GM21526 (cell line): ENCODE results near the gene CACNB2.
A peak's percentile ranks its signal among the peaks of the same experiment; 100 is the strongest.

Experiments
- ATAC-seq: cut with Tn5 transposase; IDR thresholded peaks from one replicate; pipeline ENCODE4 v1.9.1; 2021; ENCODE audit warnings: moderate library complexity; ENCODE audit not compliant: unreplicated experiment, low FRiP score

Gene CACNB2

GRCh38 chr10:18483516-18484186 lies 343.4 kb downstream of the CACNB2 start:
- ATAC-seq: no peak

DNA sequence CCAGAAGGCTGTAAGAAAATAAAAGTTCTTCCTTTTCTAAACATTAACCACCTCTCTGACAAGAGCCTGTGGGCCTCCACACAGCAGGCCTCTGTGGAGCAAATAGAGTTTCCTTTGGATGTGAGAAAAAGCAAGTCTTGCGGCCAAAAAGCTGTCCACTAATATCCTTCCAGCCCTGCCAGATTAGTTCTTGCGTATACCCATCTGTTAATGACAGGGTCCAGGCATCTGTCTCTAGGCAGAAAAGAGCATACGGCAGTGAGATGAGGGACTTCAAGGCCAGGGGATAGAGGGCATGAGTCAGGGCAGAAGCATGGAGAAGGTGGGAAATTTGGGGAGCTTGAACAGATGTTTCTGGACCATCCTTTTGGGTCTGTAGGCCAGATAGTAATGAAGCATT lies 346.2 kb downstream of the CACNB2 start:
- no peak for ATAC-seq

DNA sequence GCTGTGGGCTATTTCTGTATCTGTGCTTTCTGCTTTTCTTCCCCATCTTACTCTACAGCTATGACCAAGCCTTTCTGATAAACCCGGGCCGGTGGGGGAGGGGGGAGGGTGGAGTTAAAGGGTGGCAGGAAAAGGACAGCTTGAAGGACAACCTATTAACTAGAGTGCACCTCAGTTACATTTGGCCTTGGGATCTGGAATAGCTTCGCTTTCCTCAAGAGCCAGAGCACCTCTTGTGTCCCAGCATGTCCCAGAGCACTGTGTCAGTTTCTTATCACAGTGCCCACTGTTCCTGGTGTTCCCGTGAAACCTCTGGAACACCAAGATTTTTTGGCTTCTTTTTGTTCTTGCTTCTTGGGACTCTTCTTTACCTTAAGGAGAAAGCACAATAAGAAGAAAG lies 350.5 kb downstream of the CACNB2 start:
- ATAC-seq: no peak

GRCh38 chr10:18497806-18498369 lies 357.7 kb downstream of the CACNB2 start:
- ATAC-seq: no peak

DNA sequence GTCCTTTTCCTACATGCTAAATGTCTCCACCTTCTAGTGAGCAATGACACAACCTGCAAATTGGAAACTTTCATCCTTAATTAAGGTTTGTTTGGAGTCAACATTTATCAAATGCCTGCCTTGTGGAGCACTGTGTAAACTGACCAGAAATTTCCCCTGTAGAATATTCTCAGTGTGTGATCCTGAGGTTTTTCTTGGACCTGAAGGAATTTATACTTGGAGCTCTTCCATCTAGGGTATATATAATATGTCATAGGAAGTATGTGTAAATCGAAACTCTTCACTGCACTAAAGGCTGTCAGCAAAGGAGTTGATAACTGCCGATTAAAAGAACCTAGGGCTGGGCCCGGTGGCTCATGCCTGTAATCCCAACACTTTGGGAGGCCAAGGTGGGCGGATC lies 358.8 kb downstream of the CACNB2 start:
- ATAC-seq: no peak

DNA sequence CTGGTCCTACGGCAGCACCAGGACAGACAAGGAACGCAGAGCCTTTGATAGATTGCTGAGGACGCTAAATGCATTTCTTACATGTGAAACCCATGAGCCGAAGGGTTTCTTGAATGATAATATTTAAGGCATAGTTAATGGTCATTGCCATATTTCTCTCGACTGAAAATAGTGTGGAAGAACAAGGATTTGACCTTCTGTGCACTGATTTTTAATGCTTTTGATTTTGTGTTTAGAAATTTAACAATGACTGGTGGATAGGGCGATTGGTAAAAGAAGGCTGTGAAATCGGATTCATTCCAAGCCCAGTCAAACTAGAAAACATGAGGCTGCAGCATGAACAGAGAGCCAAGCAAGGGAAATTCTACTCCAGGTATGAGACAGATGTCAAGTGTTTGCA lies 360.4 kb downstream of the CACNB2 start:
- ATAC-seq: no peak

- peak; percentile 96 for ATAC-seq
Measured at GRCh38 chr10:18501198-18501597, 361.0 kb downstream of the CACNB2 start.

DNA sequence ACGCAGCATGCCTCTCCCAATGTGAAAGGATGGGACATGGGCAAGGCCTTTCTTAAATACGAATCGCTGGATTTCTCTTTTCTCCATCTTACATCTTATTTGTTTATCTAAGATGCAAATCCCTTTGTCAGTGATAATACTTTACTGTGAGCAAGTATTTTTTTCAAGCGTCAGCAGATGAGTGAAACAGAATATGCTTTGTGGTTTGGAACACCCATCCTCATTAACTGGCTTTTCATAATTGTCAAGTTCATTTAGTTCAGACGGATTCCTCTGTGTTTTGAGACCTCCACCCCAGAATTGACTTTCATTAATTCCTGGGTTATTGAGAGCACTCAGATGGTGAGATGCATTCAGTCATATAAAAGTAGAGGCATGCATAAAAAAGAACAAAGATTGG lies 361.4 kb downstream of the CACNB2 start:
- ATAC-seq: no peak

GRCh38 chr10:18504161-18504560 lies 363.9 kb downstream of the CACNB2 start:
- no peak for ATAC-seq

GRCh38 chr10:18505456-18506118 lies 365.4 kb downstream of the CACNB2 start:
- no peak for ATAC-seq

DNA sequence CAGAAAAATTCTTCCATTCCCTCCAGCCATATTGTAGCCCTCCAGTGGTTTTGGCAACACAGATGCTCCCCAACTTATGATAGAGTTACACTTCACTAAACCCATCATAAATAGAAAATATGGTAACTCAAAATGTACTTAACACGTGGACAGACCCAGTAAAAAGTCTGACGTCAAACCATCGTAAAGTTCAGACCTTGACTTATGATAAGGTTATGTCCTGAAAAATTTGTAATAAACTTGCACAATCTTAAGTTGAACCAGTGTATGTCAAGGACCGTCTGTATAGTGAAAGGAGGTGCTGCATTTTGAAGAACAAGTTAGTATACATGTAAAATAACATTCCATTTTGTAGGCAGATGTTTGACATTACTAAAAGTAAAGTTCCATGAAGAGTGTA lies 368.4 kb downstream of the CACNB2 start:
- ATAC-seq: no peak

- no peak for ATAC-seq
Measured at GRCh38 chr10:18514537-18514936, 374.3 kb downstream of the CACNB2 start.

GRCh38 chr10:18516851-18517250 lies 376.6 kb downstream of the CACNB2 start:
- ATAC-seq: no peak

- ATAC-seq: no peak
Measured at GRCh38 chr10:18523025-18523424, 382.8 kb downstream of the CACNB2 start.

- no peak for ATAC-seq
Measured at GRCh38 chr10:18523858-18524257, 383.6 kb downstream of the CACNB2 start.

- no peak for ATAC-seq
Measured at GRCh38 chr10:18527687-18528086, 387.5 kb downstream of the CACNB2 start.

GRCh38 chr10:18528292-18528691 lies 388.1 kb downstream of the CACNB2 start:
- ATAC-seq: no peak

DNA sequence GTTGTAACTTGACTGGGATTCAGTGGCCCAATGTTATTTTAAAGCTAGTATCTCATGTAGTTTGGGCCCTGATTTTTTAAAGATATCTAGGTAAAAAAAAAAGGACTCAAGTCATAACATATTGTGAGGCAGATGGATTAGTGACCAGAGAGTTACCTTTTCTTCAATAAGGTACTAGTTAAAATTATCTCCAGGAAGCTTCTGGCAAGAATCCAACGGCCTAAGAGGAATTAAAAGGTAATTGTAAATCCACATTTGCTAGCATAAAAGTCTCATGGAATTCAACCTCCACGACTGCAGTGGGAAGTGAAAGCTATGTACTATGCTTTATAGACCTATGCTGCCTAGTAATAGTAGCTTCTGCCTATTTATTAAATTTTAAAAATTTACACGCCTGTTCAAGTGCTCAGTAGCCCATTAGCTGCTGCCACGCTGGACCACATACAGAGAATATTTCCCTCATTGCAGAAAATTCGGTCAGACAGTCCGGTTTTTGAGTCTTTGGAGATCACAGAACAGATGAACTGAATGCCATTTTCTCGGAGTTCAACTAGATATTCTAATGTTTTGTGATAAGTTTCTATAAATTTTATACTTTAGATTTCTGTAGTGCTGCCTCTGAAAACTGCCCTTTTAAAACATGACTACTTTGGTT lies 392.8 kb downstream of the CACNB2 start:
- ATAC-seq: no peak

GRCh38 chr10:18533896-18534295 lies 393.7 kb downstream of the CACNB2 start:
- ATAC-seq: no peak

DNA sequence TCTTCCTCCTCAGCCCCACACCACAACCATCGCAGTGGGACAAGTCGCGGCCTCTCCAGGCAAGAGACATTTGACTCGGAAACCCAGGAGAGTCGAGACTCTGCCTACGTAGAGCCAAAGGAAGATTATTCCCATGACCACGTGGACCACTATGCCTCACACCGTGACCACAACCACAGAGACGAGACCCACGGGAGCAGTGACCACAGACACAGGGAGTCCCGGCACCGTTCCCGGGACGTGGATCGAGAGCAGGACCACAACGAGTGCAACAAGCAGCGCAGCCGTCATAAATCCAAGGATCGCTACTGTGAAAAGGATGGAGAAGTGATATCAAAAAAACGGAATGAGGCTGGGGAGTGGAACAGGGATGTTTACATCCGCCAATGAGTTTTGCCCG lies 399.1 kb downstream of the CACNB2 start:
- no peak for ATAC-seq

DNA sequence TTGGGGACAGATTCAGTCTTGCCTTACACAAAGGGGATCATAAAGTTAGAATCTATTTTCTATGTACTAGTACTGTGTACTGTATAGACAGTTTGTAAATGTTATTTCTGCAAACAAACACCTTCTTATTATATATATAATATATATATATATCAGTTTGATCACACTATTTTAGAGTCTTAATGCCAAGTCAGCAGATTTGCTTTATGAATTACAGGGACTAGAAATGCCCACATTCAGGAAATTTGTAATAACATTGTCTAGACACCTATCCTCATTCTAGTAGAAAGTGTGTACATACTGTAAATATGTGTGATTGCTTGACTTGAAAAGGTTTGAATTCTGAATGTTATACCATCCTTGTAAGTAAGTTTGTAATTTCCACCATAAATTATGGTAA lies 400.0 kb downstream of the CACNB2 start:
- no peak for ATAC-seq

GRCh38 chr10:18542832-18543231 lies 402.6 kb downstream of the CACNB2 start:
- ATAC-seq: no peak
